HCT116 (cell line): ENCODE results near the gene SYNE2. TPM values are rescaled to one million over a fixed set of nuclear protein-coding genes. Genes with fewer than 3 reads are reported as not detected.

ENCODE experiments used
- ATAC-seq: fragments of 200-7000 bp; cut with Tn5 transposase; 2 replicates; pipeline ENCODE4 v1.9.1; 2020; ENCODE audit warnings: mild to moderate bottlenecking, moderate library complexity
- BruUV-seq: library from RNA; stranded (reverse); fragments of 400-500 nt; replicated peaks from 2 replicates; lab custom pipeline; 2021; lab: Mats Ljungman, UMichigan
- CTCF ChIA-PET: fragments of 300-600 bp; sonication (Branson Sonifier 250); formaldehyde crosslinking; loops from one replicate; lab custom pipeline; 2021; ENCODE audit warnings: antibody characterized with exemption; lab: Charles Lee
- POLR2A ChIA-PET: fragments of 300-600, 350-600 bp; sonication (Branson Sonifier 250); formaldehyde crosslinking; loops from one replicate; lab custom pipeline; 2021; ENCODE audit warnings: antibody characterized with exemption; lab: Charles Lee
- RAD21 ChIA-PET, 2 experiments: fragments of 300-600 bp; sonication (Branson Sonifier 250); formaldehyde crosslinking; loops; one replicate each; lab custom pipeline; 2023; ENCODE audit warnings: low total read pairs in 2 of 2; ENCODE audit not compliant: uncharacterized antibody in 2 of 2, unreplicated experiment in 2 of 2, low non-redundant PET in 1 of 2; lab: Charles Lee
- DNase-seq: peaks from one replicate; pipeline ENCODE4 v3.0.0-alpha.2; 2010; ENCODE audit warnings: low read depth, low spot score
- H2AFZ ChIP-seq: fragments of 200-600 bp; shearing (Covaris generic), sonication (generic); 2 replicates; pipeline ENCODE4 v1.6.1; 2017; ENCODE audit warnings: low read depth, mixed run types, mixed read lengths, antibody characterized with exemption, low read length; ENCODE audit not compliant: poor library complexity, severe bottlenecking
- H3K27ac ChIP-seq: 2 replicates; pipeline ENCODE4 v1.5.1; 2012; ENCODE audit warnings: low read depth, low read length
- H3K27me3 ChIP-seq: fragments of 200-600 bp; sonication (generic); 2 replicates; pipeline ENCODE4 v1.6.1; 2016; ENCODE audit warnings: mixed run types, low read length, mixed read lengths; ENCODE audit not compliant: insufficient read depth
- H3K36me3 ChIP-seq, 2 experiments: fragments of 200-500 bp in 1 of 2; fragments of 200-600 bp in 1 of 2; sonication (Bioruptor generic) in 1 of 2; sonication (generic) in 1 of 2; 2 replicates each; pipeline versions ENCODE4 v1.5.1 to v1.6.1; 2014 to 2016; ENCODE audit warnings: low read length in 2 of 2, inconsistent platforms in 1 of 2, mixed read lengths in 1 of 2, mixed run types in 1 of 2; ENCODE audit not compliant: insufficient read depth in 2 of 2, control insufficient read depth in 1 of 2
- H3K4me1 ChIP-seq, 2 experiments: fragments of 200-600 bp in 1 of 2; sonication (generic) in 1 of 2; 2 replicates each; pipeline versions ENCODE4 v1.5.1 to v1.6.1; 2012 to 2017; ENCODE audit warnings: low read length in 2 of 2, inconsistent platforms in 1 of 2, mild to moderate bottlenecking in 1 of 2, mixed read lengths in 1 of 2, mixed run types in 1 of 2, moderate library complexity in 1 of 2; ENCODE audit not compliant: insufficient read depth in 2 of 2, control insufficient read depth in 1 of 2
- H3K4me2 ChIP-seq: fragments of 200-600 bp; sonication (generic); 2 replicates; pipeline ENCODE4 v1.6.1; 2017; ENCODE audit warnings: mixed run types, low read length, mixed read lengths
- H3K4me3 ChIP-seq, 2 experiments: fragments of 200-600 bp in 1 of 2; sonication (generic) in 1 of 2; replicated peaks in 1 of 2; 2 replicates each; pipeline ENCODE4 v1.5.1; 2011 to 2016; ENCODE audit warnings: low read length in 2 of 2, control low read depth in 1 of 2, low read depth in 1 of 2, mild to moderate bottlenecking in 1 of 2, mixed read lengths in 1 of 2, mixed run types in 1 of 2
- H3K79me2 ChIP-seq: fragments of 200-600 bp; sonication (generic); 2 replicates; pipeline ENCODE4 v1.6.1; 2017; ENCODE audit warnings: mild to moderate bottlenecking, mixed run types, low read length, moderate library complexity, mixed read lengths; ENCODE audit not compliant: insufficient read depth
- H3K9ac ChIP-seq: fragments of 200-600 bp; sonication (generic); 2 replicates; pipeline ENCODE4 v1.6.1; 2016; ENCODE audit warnings: low read length, mixed read lengths
- H3K9me2 ChIP-seq: fragments of 200-600 bp; sonication (generic), shearing (Covaris generic); 2 replicates; pipeline ENCODE4 v1.6.1; 2017; ENCODE audit warnings: mixed run types, mild to moderate bottlenecking, moderate library complexity; ENCODE audit not compliant: insufficient read depth
- H3K9me3 ChIP-seq, 2 experiments: fragments of 200-500 bp in 1 of 2; fragments of 200-600 bp in 1 of 2; sonication (Bioruptor generic) in 1 of 2; sonication (generic) in 1 of 2; 2 replicates each; pipeline ENCODE4 v1.6.1; 2014 to 2017; ENCODE audit warnings: low read length in 2 of 2, mixed read lengths in 2 of 2, inconsistent platforms in 1 of 2, low read depth in 1 of 2, mild to moderate bottlenecking in 1 of 2, mixed run types in 1 of 2, moderate library complexity in 1 of 2; ENCODE audit not compliant: control insufficient read depth in 1 of 2, insufficient read depth in 1 of 2
- H4K20me1 ChIP-seq: fragments of 200-600 bp; sonication (generic), shearing (Covaris generic); 2 replicates; pipeline ENCODE4 v1.6.1; 2017; ENCODE audit warnings: mixed run types, mild to moderate bottlenecking, moderate library complexity; ENCODE audit not compliant: insufficient read depth
- CBX3 ChIP-seq: IDR thresholded peaks from 2 replicates; pipeline ENCODE4 v1.6.1; 2012; ENCODE audit warnings: low read depth
- CEBPB ChIP-seq: IDR thresholded peaks from 2 replicates; pipeline ENCODE4 v1.6.1; 2012; ENCODE audit warnings: low read depth
- FOSL1 ChIP-seq: IDR thresholded peaks from 2 replicates; pipeline ENCODE4 v1.6.1; 2012; ENCODE audit warnings: low read depth
- JUND ChIP-seq: IDR thresholded peaks from 2 replicates; pipeline ENCODE4 v1.6.1; 2012
- SIN3A ChIP-seq: IDR thresholded peaks from 2 replicates; pipeline ENCODE4 v1.6.1; 2012; ENCODE audit warnings: low read depth
- ZNF274 ChIP-seq: fragments of 200-500 bp; sonication (Bioruptor generic); IDR thresholded peaks from 2 replicates; pipeline ENCODE4 v1.6.1; 2014; ENCODE audit warnings: mild to moderate bottlenecking, low read depth, low read length, inconsistent platforms
- intact Hi-C: fragments of 100-400 bp; cut with micrococcal nuclease; formaldehyde crosslinking; loops from 2 replicates; pipeline ENCODE4 v1.10.0; 2022
- total RNA-seq: library from RNA; stranded (reverse); gene quantifications from one replicate; pipeline ENCODE4 v1.2.1, GENCODE V29; 2021; ENCODE audit not compliant: unreplicated experiment

SYNE2 gene
- total RNA-seq, 1 experiment from 2014 or later = 28.8 TPM

GRCh38 chr14:63901434-63902085 is 48.8 kb downstream of the SYNE2 start:
- Histone ChIP-seq H4K20me1 (no peaks in the 10 kb centered on the region), H3K36me3 (no peaks in the 10 kb centered on the region), H3K27ac (no peak overlapping the region), H2AFZ (no peak overlapping the region), H3K4me3 (no peak overlapping the region), H3K9me2 (no peaks in the 10 kb centered on the region), H3K79me2 (0 out of 2 replicates have a peak, but pooled peaks cover 6% of the 10 kb centered on the region), H3K9ac (no peak overlapping the region), H3K9me3 (no peaks in the 10 kb centered on the region), H3K4me2 (no peak overlapping the region), H3K27me3 (no peaks in the 10 kb centered on the region), H3K4me1 (peaks cover 8 to 16% of the 10 kb centered on the region in 2 experiments; a peak in 2 of 4 replicates)
- no TSS peak for BruUV-seq
- ATAC-seq = no peak
- ChIA-PET RAD21 (no interaction called here), CTCF (no interaction called here), POLR2A (interaction anchor here (0.7 kb wide), 2 partner anchors 9 to 41 kb away, joined by 3 to 4 read pairs; no protein-coding TSS in a partner anchor)
- DNase-seq = no peak
- TF ChIP-seq CEBPB (0 out of 2 replicates have a peak, but pooled peaks have one; percentile 23), FOSL1 (no peak)
- intact Hi-C loops = no loop called here

DNA sequence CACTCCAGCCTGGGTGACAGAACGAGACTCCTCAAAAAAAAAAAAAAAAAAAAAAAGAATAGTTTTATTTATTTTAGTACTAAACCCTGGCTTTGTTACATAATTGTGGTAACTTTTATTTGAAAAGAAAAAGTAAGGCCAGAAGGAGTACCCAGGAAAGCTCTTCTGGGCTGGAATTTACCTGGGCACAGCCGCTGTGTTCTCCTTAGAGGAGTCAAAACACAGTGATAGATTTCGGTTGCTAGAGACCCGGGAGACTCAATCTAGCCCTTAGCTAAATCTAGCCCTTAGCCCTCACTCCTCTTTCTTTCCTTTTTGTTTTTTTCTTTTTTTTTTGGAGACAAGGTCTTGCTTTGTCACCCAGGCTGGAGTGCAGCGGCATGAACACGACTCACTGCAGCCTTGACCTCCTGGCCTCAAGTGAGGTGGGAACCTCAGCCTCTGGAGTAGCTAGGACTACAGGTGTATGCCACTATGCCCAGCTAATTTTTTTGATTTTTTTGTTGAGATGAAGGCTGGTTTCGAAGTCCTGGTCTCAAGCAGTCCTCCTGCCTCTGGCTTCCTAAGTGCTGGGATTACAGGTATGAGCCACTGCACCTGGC is 49.7 kb downstream of the SYNE2 start:
- no TSS peak for BruUV-seq
- intact Hi-C loops = no loop called here
- CTCF ChIA-PET = no interaction called here

More for the DNA sequence above, 49.7 kb downstream of the SYNE2 start:
- Histone ChIP-seq H2AFZ (no peak overlapping the region), H3K9me2 (no peaks in the 10 kb centered on the region), H3K4me1 (peaks cover 8 to 9% of the 10 kb centered on the region in 2 experiments; a peak in 2 of 4 replicates), H3K4me2 (peak overlapping the region; percentile 3; the same call in 1 of the 2 replicates), H4K20me1 (no peaks in the 10 kb centered on the region), H3K9me3 (no peaks in the 10 kb centered on the region), H3K27me3 (no peaks in the 10 kb centered on the region), H3K36me3 (no peaks in the 10 kb centered on the region), H3K4me3 (no peak overlapping the region), H3K27ac (no peak overlapping the region), H3K9ac (no peak overlapping the region), H3K79me2 (0 out of 2 replicates have a peak, but pooled peaks cover 6% of the 10 kb centered on the region)
- TF ChIP-seq CEBPB (no peak), JUND (no peak), ZNF274 (no peak), CBX3 (no peak), SIN3A (no peak)
- ATAC-seq = peak; percentile 47; the same call in 1 of the 2 replicates
- ChIA-PET POLR2A (interaction anchor here (0.7 to 0.8 kb wide), 3 partner anchors 8 to 42 kb away, joined by 3 to 4 read pairs (median 3); no protein-coding TSS in a partner anchor), RAD21 (no interaction called here)
- no peak for DNase-seq
